DLD1 (cell line): ENCODE results near the gene KDM4B.

Source experiments
- in situ Hi-C: cut with HindIII; loops from 2 replicates; pipeline ENCODE4 v1.10.0; 2017; ENCODE audit warnings: low sequenced_read_pairs

Gene KDM4B

GRCh38 chr19:5118026-5118425 is 149.1 kb downstream of the KDM4B start:
- in situ Hi-C loops, result loop anchor here (10.0 kb wide), 1 partner anchor 63 kb away; no protein-coding TSS in a partner anchor

GRCh38 chr19:5119297-5119998 is 150.5 kb downstream of the KDM4B start:
- in situ Hi-C loops, result loop anchor here (10.0 kb wide), 1 partner anchor 65 kb away; no protein-coding TSS in a partner anchor

- in situ Hi-C loops, result no loop called here
These were observed 151.4 kb downstream of the KDM4B start for GRCh38 chr19:5120321-5120720.

- in situ Hi-C loops, result no loop called here
These were observed 151.9 kb downstream of the KDM4B start for GRCh38 chr19:5120833-5121232.

- in situ Hi-C loops, result no loop called here
These were observed 152.6 kb downstream of the KDM4B start for GRCh38 chr19:5121266-5122120.

- in situ Hi-C loops, result no loop called here
These were observed 153.1 kb downstream of the KDM4B start for GRCh38 chr19:5122121-5122400.

GRCh38 chr19:5122671-5123409 is 153.9 kb downstream of the KDM4B start:
- in situ Hi-C loops, result no loop called here

- in situ Hi-C loops, result no loop called here
These were observed 154.7 kb downstream of the KDM4B start for GRCh38 chr19:5123646-5124045.

- in situ Hi-C loops, result no loop called here
These were observed 155.4 kb downstream of the KDM4B start for GRCh38 chr19:5124111-5124855.

GRCh38 chr19:5125376-5125775 is 156.5 kb downstream of the KDM4B start:
- in situ Hi-C loops, result no loop called here

- in situ Hi-C loops, result no loop called here
These were observed 157.0 kb downstream of the KDM4B start for GRCh38 chr19:5125797-5126497.

GRCh38 chr19:5126498-5127223 is 157.7 kb downstream of the KDM4B start:
- in situ Hi-C loops, result no loop called here

- in situ Hi-C loops, result no loop called here
These were observed 158.8 kb downstream of the KDM4B start for GRCh38 chr19:5127717-5128116.

- in situ Hi-C loops, result no loop called here
These were observed 159.5 kb downstream of the KDM4B start for GRCh38 chr19:5128251-5128935.

GRCh38 chr19:5128936-5129389 is 160.1 kb downstream of the KDM4B start:
- in situ Hi-C loops, result no loop called here

GRCh38 chr19:5129691-5130090 is 160.8 kb downstream of the KDM4B start:
- in situ Hi-C loops, result loop anchor here (5.0 kb wide), 1 partner anchor 128 kb away; no protein-coding TSS in a partner anchor

GRCh38 chr19:5130371-5131030 is 161.6 kb downstream of the KDM4B start:
- in situ Hi-C loops, result loop anchor here (5.0 kb wide), 1 partner anchor 127 kb away; no protein-coding TSS in a partner anchor

GRCh38 chr19:5131031-5131505 is 162.2 kb downstream of the KDM4B start:
- in situ Hi-C loops, result loop anchor here (5.0 kb wide), 1 partner anchor 126 kb away; no protein-coding TSS in a partner anchor
